ENCODE data around the gene NMU.

Gene NMU

DNA sequence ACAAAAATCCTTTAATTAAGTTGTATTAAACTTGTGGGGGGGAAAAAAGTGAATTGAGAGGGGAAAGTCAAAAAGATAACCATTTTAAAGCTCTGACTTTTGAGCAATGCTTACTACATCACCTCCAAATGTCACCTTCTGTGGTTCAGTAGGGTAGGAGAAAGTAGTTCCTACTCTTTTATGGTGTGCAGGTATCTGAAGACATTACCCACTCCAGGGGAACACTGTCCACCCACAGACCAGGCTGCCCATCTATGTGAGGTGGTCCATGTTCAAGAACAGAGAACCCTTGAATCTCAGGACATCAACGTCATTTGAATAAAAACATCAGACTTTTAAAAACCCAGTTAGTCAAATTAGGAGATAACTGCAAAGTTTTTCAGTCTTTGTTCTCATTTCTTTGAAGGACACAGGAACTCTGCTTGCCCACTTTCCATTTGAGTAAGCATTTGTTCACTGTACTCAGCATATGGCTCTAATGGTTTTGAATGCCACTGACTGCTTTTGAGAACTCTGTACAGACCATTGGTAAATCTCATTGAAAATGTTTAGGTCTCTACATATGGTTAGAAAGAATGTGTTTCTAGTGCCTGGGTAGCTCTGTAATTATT is 18.4 kb downstream of the NMU start:
- TF ChIP-seq, protein P1, sequence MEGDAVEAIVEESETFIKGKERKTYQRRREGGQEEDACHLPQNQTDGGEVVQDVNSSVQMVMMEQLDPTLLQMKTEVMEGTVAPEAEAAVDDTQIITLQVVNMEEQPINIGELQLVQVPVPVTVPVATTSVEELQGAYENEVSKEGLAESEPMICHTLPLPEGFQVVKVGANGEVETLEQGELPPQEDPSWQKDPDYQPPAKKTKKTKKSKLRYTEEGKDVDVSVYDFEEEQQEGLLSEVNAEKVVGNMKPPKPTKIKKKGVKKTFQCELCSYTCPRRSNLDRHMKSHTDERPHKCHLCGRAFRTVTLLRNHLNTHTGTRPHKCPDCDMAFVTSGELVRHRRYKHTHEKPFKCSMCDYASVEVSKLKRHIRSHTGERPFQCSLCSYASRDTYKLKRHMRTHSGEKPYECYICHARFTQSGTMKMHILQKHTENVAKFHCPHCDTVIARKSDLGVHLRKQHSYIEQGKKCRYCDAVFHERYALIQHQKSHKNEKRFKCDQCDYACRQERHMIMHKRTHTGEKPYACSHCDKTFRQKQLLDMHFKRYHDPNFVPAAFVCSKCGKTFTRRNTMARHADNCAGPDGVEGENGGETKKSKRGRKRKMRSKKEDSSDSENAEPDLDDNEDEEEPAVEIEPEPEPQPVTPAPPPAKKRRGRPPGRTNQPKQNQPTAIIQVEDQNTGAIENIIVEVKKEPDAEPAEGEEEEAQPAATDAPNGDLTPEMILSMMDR (IDR thresholded peaks at IDR 0.05) = no peak

DNA sequence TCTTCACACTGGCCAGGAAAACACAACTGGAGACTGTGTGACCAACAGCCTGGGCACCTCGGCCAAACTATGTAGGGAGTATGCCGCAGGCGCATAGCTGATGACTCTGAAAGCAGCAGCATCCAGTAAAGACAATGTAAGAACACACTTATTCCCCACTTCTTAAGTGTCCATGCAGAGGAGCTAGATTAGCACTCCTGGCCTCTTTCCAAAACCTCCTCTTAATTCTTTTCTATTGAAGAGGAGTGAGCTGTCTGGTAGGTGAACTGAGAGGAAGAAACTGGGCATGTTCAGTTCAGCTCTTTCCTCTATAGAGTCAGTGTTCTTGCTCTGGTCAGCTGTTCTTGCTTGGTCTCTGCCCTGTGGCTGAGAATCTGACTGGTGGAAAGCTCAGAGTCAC is 21.1 kb downstream of the NMU start:
- TF ChIP-seq, protein P1 (IDR thresholded peaks at IDR 0.05) = no peak

DNA sequence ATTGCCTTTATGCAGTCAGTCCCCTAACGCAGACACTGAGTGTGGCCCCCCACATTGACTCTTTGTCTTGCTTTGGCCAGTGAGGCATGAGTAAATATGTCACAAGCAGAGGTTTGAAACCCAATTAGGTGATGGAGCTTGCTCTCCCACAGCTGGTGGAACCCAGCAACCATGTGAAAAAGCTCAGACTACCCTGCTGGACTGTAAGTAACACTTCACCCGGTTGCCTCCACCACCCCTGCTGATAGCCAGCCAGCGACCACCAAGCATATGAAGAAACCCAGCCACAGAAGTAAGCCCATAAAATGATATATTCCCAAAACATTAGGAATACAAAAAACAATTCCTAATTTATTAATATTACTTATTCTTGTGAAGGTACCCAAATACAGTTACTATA is 22.5 kb downstream of the NMU start:
- TF ChIP-seq, protein P1 (IDR thresholded peaks at IDR 0.05) = no peak

DNA sequence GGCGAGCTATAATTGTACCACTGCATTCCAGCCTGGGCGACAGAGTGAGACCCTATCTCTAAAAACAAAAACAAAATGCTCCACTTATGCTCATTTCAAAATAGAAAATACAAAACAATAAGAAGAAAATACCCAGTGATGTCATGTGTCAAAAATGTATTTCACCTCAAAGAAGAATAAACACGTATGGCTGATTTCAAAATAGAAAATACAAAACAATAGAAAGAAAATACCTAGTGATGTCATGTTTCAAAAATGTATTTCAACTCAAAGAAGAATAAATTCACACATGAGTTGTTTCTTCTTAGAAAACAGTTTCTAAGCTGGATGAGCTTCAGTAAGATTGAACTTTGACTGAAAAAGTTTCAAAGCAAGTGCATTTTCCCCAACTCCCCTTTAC is 23.8 kb downstream of the NMU start:
- TF ChIP-seq, protein P1 (IDR thresholded peaks at IDR 0.05) = no peak

DNA sequence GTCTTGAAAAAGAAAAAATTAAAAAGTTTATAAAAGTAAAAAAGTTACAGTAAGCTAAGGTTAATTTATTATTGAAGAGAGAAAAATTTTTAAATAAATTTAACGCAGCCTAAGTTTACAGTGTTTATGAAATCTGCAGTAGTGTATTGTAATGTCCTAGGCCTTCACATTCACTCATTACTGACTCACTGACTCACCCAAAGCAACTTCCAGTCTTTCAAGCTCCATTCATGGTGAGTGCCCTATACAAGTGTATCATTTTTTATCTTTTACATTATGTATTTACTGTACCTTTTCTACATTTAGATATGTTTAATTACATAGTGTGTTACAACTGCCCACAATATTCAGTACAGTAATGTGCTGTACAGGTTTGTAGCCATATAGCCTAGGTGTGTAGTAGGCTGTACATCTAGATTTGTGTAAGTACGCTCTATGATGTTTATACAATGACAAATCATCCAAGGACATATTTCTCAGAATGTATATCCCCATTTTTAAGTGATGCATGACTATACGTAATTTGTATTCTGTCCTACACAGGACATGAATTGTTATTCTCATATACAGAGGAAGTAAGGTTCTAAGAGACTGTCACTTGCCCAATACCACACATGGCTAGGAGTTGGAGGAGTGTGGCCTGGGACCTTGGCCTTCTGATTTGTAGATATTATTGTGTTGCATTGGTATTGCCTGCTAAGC is 24.6 kb downstream of the NMU start:
- TF ChIP-seq, protein P1 (IDR thresholded peaks at IDR 0.05) = no peak

DNA sequence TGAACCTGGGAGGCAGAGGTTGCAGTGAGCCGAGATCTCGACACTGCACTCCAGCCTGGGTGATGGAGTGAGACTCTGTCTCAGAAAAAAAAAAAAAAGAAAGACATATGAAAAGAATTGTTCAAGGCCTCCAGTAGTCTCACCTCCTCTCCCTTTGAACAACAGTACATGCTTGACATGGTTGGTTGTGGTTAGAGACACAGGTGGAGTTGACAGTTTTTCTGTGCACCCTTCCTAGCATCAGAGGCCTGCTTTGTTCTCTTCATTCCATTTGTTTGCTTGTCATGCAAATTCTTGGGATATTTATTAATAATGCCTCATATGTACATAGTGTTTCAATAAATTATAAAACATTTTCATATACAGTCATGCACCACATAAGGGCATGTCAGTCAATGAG is 25.7 kb downstream of the NMU start:
- TF ChIP-seq, protein P1 (IDR thresholded peaks at IDR 0.05) = no peak

DNA sequence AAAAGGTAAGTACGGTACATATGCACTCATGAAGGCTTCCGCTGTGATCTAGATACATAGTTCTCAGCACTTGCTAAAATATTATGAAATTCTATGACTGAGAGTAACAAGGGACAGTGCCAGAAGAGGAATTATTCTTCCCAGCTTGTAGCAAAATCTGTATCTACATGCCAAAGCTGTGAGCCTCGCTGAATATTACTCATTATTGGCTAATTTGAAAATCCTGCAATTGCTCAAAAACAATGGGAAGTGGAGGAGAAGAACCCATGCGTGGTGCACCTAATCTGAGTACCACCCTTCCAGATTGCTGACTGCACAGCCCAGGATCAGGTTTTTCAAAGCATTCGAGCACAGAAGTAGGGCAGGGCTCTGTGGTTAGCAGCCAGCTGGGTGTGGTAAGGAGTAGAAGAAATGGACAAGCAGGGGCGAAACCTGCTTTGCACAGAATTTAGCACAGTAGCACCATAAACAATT is 26.7 kb downstream of the NMU start:
- TF ChIP-seq, protein P1 (IDR thresholded peaks at IDR 0.05) = no peak
